ENCODE measurements around the gene HAP1. TPM values are rescaled to one million over a fixed set of nuclear protein-coding genes. Genes with fewer than 3 reads are reported as not detected.

HAP1 gene
- total and polyA plus RNA-seq, 2 experiments from 2014 or later: not detected

- no peak overlapping the region for H3K27ac ChIP-seq
- no peak overlapping the region for H3K4me2 ChIP-seq (ENCODE audit: unreplicated experiment)
- WGBS, 2 experiments (ENCODE audit: low coverage in 1 of 2, low lambda C conversion rate in 2 of 2, missing lambda C conversion rate in 2 of 2): 92 to 93% methylated on average over 16 of the region's 16 CpGs
- no peaks in the 10 kb centered on the region for H3F3A ChIP-seq (ENCODE audit: insufficient read depth)
- H3K36me3 ChIP-seq (ENCODE audit: low read depth): no peaks in the 10 kb centered on the region
- H3K9ac ChIP-seq: no peak overlapping the region
- H3K4me3 ChIP-seq: no peak overlapping the region
- no peak for DNase-seq
- H3K9me3 ChIP-seq (ENCODE audit: low read depth): no peaks in the 10 kb centered on the region
- H3K9me2 ChIP-seq (ENCODE audit: insufficient read depth): no peaks in the 10 kb centered on the region
- TF ChIP-seq EZH2phosphoT487 (IDR thresholded peaks at IDR 0.05; ENCODE audit: insufficient read depth, low read depth) (no peak), EZH2 (IDR thresholded peaks at IDR 0.05; ENCODE audit: insufficient read depth, poor library complexity, severe bottlenecking) (no peak)
- H3K79me2 ChIP-seq (ENCODE audit: insufficient read depth): no peaks in the 10 kb centered on the region
- in situ Hi-C loops (cut with MboI): no loop called here
- H4K20me1 ChIP-seq (ENCODE audit: insufficient read depth): no peaks in the 10 kb centered on the region
- H2AFZ ChIP-seq: no peak overlapping the region
- no peaks in the 10 kb centered on the region for H3K27me3 ChIP-seq (replicated peaks; ENCODE audit: insufficient read depth)
- H3K4me1 ChIP-seq (ENCODE audit: insufficient read depth): no peaks in the 10 kb centered on the region
Observed at GRCh38 chr17:41762841-41763240, 28.4 kb upstream of the HAP1 start.

GRCh38 chr17:41762391-41762790 lies 27.9 kb upstream of the HAP1 start:
- Histone ChIP-seq H3K4me2 (ENCODE audit: unreplicated experiment) (no peak overlapping the region), H3K9me2 (ENCODE audit: insufficient read depth) (no peaks in the 10 kb centered on the region), H2AFZ (no peak overlapping the region), H3F3A (ENCODE audit: insufficient read depth) (no peaks in the 10 kb centered on the region), H3K79me2 (ENCODE audit: insufficient read depth) (no peaks in the 10 kb centered on the region), H3K27me3 (replicated peaks; ENCODE audit: insufficient read depth) (no peaks in the 10 kb centered on the region), H3K36me3 (ENCODE audit: low read depth) (no peaks in the 10 kb centered on the region), H3K9me3 (ENCODE audit: low read depth) (no peaks in the 10 kb centered on the region), H4K20me1 (ENCODE audit: insufficient read depth) (no peaks in the 10 kb centered on the region), H3K4me3 (no peak overlapping the region), H3K9ac (no peak overlapping the region), H3K27ac (no peak overlapping the region), H3K4me1 (ENCODE audit: insufficient read depth) (no peaks in the 10 kb centered on the region)
- no peak for DNase-seq
- in situ Hi-C loops (cut with MboI): no loop called here
- no peak for TF ChIP-seq EZH2 (IDR thresholded peaks at IDR 0.05; ENCODE audit: insufficient read depth, poor library complexity, severe bottlenecking)
- no peak for TF ChIP-seq EZH2phosphoT487 (IDR thresholded peaks at IDR 0.05; ENCODE audit: insufficient read depth, low read depth)
- WGBS, 2 experiments (ENCODE audit: low coverage in 1 of 2, low lambda C conversion rate in 2 of 2, missing lambda C conversion rate in 2 of 2): 85 to 89% methylated on average over 6 of the region's 6 CpGs

DNA sequence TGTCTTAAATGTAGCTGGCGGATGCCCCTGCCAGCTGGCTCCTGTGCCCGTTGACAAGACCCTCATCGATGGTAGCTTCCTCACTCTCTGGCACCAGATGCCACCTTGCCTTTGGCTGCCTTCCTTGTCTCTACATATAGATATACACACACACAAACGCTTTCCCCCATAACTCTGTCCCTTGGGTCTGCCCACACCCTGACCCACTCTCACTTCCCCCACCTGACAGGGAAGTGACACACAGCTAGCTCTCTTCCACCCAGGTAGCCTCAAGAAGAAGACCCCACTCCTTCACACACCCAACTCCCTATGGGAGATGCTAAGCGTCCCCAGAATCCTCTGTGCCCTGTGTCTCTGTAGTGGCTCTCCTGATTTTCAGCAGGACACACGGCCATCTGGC lies 26.4 kb upstream of the HAP1 start:
- no peaks in the 10 kb centered on the region for H3K4me1 ChIP-seq (ENCODE audit: insufficient read depth)
- TF ChIP-seq EZH2 (IDR thresholded peaks at IDR 0.05; ENCODE audit: insufficient read depth, poor library complexity, severe bottlenecking) (no peak), EZH2phosphoT487 (IDR thresholded peaks at IDR 0.05; ENCODE audit: insufficient read depth, low read depth) (no peak)
- no peak overlapping the region for H3K9ac ChIP-seq
- H3K27me3 ChIP-seq (replicated peaks; ENCODE audit: insufficient read depth): no peaks in the 10 kb centered on the region
- H3K79me2 ChIP-seq (ENCODE audit: insufficient read depth): no peaks in the 10 kb centered on the region
- no peak overlapping the region for H2AFZ ChIP-seq
- H4K20me1 ChIP-seq (ENCODE audit: insufficient read depth): no peaks in the 10 kb centered on the region
- H3K36me3 ChIP-seq (ENCODE audit: low read depth): no peaks in the 10 kb centered on the region
- in situ Hi-C loops (cut with MboI): no loop called here
- H3K4me3 ChIP-seq: no peak overlapping the region
- 69 to 76% methylated on average over 6 of the region's 6 CpGs for WGBS, 2 experiments (ENCODE audit: low coverage in 1 of 2, low lambda C conversion rate in 2 of 2, missing lambda C conversion rate in 2 of 2)
- no peaks in the 10 kb centered on the region for H3K9me2 ChIP-seq (ENCODE audit: insufficient read depth)
- H3K4me2 ChIP-seq (ENCODE audit: unreplicated experiment): no peak overlapping the region
- H3K27ac ChIP-seq: no peak overlapping the region
- H3F3A ChIP-seq (ENCODE audit: insufficient read depth): no peaks in the 10 kb centered on the region
- H3K9me3 ChIP-seq (ENCODE audit: low read depth): no peaks in the 10 kb centered on the region
- no peak for DNase-seq

- Histone ChIP-seq H3K4me1 (ENCODE audit: insufficient read depth) (no peaks in the 10 kb centered on the region), H3K4me3 (no peak overlapping the region), H3K4me2 (ENCODE audit: unreplicated experiment) (no peak overlapping the region), H3K9me3 (ENCODE audit: low read depth) (no peaks in the 10 kb centered on the region), H3K9me2 (ENCODE audit: insufficient read depth) (no peaks in the 10 kb centered on the region), H2AFZ (no peak overlapping the region), H3K36me3 (ENCODE audit: low read depth) (no peaks in the 10 kb centered on the region), H3K27me3 (replicated peaks; ENCODE audit: insufficient read depth) (no peaks in the 10 kb centered on the region), H3K27ac (no peak overlapping the region), H3F3A (ENCODE audit: insufficient read depth) (no peaks in the 10 kb centered on the region), H4K20me1 (ENCODE audit: insufficient read depth) (no peaks in the 10 kb centered on the region), H3K9ac (no peak overlapping the region), H3K79me2 (ENCODE audit: insufficient read depth) (no peaks in the 10 kb centered on the region)
- in situ Hi-C loops (cut with MboI): no loop called here
- 62 to 75% methylated on average over 9 of the region's 9 CpGs for WGBS, 2 experiments (ENCODE audit: low coverage in 1 of 2, low lambda C conversion rate in 2 of 2, missing lambda C conversion rate in 2 of 2)
- TF ChIP-seq EZH2phosphoT487 (IDR thresholded peaks at IDR 0.05; ENCODE audit: insufficient read depth, low read depth) (no peak), EZH2 (IDR thresholded peaks at IDR 0.05; ENCODE audit: insufficient read depth, poor library complexity, severe bottlenecking) (no peak)
- no peak for DNase-seq
Observed at GRCh38 chr17:41758601-41759000, 24.2 kb upstream of the HAP1 start.

- Histone ChIP-seq H3K4me2 (ENCODE audit: unreplicated experiment) (no peak overlapping the region), H3K79me2 (ENCODE audit: insufficient read depth) (no peaks in the 10 kb centered on the region), H3K4me1 (ENCODE audit: insufficient read depth) (no peaks in the 10 kb centered on the region), H3K27me3 (replicated peaks; ENCODE audit: insufficient read depth) (no peaks in the 10 kb centered on the region), H3F3A (ENCODE audit: insufficient read depth) (no peaks in the 10 kb centered on the region), H3K4me3 (no peak overlapping the region), H2AFZ (no peak overlapping the region), H3K9me2 (ENCODE audit: insufficient read depth) (no peaks in the 10 kb centered on the region), H3K27ac (no peak overlapping the region), H3K36me3 (ENCODE audit: low read depth) (no peaks in the 10 kb centered on the region), H4K20me1 (ENCODE audit: insufficient read depth) (no peaks in the 10 kb centered on the region), H3K9me3 (ENCODE audit: low read depth) (no peaks in the 10 kb centered on the region), H3K9ac (no peak overlapping the region)
- TF ChIP-seq EZH2phosphoT487 (IDR thresholded peaks at IDR 0.05; ENCODE audit: insufficient read depth, low read depth): no peak
- no peak for TF ChIP-seq EZH2 (IDR thresholded peaks at IDR 0.05; ENCODE audit: insufficient read depth, poor library complexity, severe bottlenecking)
- in situ Hi-C loops (cut with MboI): no loop called here
- 70 to 71% methylated on average over 8 to 11 of the region's 12 CpGs for WGBS, 2 experiments (ENCODE audit: low coverage in 1 of 2, low lambda C conversion rate in 2 of 2, missing lambda C conversion rate in 2 of 2)
- no peak for DNase-seq
Observed at GRCh38 chr17:41754066-41754465, 19.6 kb upstream of the HAP1 start.
